Occipital lobe (tissue), 2 donors: ENCODE data around the gene RNASE12. TPM values are rescaled to one million over a fixed set of nuclear protein-coding genes. Genes with fewer than 3 reads are reported as not detected.
"Not testable (repeated sequence)": the region's sequence is repeated elsewhere in the genome, so short reads cannot be mapped to it uniquely, and the experiment has no call there.

Experiments used
- DNase-seq: peaks from one replicate; lab custom pipeline; 2025; lab: John Stamatoyannopoulos, UW
- total RNA-seq: library from RNA; depleted of rRNA; stranded (reverse); fragments of >200 nt; gene quantifications from one replicate; pipeline ENCODE4 v1.2.3, GENCODE V29; 2014

Gene RNASE12, protein sequence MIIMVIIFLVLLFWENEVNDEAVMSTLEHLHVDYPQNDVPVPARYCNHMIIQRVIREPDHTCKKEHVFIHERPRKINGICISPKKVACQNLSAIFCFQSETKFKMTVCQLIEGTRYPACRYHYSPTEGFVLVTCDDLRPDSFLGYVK
- not detected for total RNA-seq

DNA sequence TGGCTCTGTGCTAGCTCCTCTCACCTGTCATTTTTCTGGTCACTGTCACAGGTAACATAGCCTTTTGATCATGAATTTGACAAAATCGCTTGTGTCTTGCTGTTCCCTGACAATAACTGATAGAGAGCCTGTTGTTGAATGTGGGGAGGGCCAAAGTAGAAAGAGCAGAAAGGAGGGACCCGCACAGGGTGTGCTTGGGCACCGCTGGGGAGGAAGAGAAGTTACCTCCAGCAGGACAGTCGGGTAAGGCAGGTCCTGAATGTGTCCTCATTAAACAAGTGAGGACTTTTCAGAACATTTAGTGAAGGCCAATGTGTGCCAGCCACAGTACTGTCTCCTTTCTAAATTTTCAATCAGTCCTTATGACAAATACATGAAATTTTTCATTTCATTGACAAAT, at the start of gene RNASE12:
Gene RNASE12, minus strand, starts transcription at position 142 of the 400 bp plus-strand sequence. CDS start 653 bp downstream, outside the sequence.
- DNase-seq, result no peak

DNA sequence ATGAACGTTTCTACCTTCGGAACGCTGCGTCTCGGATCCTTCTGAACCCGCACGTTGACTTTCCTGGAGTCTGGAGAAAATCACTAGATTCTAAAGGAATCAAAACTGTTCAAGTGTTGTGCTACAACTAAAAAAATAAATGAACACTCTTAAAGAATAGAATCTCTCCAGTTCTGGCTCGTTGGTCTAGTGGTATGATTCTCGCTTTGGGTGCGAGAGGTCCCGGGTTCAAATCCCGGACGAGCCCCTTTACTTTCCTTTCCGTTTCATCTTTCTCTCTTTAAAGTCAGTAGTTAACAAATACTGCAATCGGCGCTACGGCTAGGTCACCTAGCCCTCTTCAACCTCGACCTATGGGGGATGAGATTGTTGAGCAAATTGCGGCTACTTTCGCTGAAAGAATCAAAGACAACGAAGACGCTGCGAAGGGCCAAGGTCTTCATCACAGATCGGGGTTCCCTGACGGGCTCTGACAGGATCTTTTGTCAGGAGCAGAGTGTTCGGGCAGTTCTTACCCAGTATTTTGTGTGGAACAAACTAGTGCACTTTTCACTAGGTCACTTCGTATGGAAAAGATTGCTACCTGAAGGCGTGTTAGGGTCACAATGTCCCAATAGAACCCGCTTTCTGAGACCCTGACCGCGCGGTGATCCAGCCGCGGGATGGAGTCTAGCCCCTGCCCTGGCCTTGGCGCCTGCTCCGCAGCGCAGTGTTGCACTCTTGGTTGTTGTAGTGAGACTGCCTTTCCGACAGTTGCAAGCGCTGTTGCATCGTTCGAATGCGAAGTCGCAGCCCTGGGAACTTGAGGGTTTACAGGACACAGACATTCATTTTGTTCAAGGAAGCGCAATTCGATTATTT, 41.9 kb upstream of the RNASE12 start:
- DNase-seq, result no peak

DNA sequence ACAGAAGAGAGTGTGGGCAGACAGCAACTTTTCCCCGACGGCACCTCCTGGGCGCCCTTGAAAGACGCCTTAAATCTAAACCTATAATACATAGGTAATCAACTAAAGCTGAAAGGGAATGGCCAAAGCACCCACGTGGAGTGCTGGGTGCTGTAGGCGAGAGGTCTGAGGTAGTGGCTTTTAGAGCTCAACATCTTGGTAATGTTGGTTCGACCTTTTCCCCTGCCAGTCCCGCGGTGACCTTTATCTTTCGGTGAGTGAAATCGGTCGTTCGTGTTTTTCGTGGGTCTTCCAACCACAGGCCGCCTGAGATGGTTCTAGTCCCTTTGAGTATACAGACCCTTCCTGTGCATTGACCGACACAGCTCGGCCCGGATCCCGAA, 41.3 kb upstream of the RNASE12 start:
- no peak for DNase-seq

DNA sequence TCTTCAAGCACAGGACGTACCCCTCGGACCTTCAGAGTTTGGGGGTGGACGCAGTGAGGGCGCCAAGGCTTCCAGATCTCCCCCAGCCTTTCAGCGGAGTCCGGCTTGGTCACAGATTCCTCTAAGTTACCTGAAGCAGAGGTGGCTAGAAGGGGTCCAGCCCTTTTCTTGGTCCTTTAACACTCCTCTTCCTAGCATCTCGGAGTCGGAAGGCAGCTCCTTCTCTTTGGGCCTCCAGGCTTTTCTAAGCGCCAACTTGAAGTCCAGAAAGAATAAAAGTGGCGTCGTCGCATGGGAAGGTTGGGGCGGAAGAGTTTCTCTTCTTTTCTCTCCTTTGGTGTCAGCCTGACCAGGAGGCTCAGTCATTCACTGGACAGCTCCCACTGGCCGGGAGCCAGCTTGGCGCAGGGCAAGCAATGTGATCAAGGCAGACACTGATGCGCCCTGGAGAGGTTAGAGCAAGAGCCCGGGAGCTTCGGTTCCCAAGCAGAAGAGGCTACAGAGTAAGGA, 40.8 kb upstream of the RNASE12 start:
- no peak for DNase-seq

DNA sequence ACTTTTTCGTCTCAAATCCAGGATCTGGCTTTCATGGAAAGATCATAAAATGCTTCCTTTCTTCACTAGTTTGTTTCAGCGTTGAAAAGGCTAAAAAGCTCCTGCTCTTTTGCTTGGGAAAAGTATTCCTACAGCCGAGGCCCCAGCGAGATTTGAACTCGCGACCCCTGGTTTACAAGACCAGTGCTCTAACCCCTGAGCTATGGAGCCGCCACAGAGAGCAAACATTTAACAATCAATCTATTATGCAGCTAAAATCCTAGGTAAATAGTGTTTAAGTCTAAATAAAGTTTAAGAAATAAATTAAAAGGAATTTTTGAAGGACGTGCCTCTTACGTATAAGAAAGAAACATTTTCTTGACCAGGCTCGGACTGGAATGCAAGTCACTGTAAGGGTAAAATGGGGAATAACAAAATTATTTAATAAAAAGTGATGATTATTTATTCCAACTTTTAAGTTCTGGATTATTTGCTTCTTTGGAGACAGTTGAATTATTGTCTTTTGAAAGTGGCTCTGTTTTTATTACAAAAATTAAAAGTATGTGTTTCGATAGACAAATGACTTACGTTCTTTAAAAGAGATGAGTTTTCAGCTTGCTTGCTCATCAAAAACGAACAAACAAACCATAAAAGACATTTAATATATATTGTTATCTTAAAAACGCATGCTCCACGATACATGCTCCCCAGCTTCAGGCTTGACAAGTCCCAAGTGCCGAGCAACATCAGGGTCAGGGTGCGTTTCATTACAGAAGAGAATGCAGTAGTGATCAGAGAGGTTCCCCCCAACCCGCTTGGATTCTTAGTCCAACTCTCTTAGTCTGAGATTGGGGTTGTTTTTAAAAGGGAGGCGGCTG, 40.1 kb upstream of the RNASE12 start:
- DNase-seq, result no peak

DNA sequence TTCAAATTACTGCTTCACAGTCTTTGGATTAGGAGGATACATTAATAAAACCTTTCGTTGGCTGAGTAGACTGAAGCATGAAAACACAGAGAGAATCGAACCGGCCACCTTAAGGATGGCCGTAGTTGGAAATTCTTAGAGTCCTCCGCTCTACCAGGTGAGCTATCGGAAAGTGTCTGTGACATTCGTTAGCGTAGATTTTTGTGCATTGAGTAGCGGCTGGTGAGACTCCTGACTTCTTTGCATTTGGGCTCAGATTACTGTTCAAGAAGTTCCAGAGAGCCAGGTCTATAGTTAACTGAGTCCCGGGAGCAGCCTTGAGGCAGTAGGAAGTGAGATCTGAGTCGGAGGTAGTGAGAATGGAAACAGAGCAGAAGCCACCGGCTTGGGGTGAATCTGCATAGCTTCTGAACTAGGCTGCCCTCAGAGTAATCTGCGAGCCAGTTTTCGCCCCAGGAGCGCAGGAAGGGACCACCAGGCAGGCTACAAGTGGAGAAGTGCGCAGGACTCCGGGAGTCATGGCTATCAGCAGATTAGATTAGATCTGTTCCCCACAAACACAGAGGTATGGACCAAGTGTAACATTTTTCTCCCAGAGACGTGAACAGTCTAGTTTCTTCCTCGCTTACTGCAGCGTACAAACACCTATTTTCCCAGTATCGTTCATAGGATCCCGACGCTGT, 39.3 kb upstream of the RNASE12 start:
- no peak for DNase-seq

DNA sequence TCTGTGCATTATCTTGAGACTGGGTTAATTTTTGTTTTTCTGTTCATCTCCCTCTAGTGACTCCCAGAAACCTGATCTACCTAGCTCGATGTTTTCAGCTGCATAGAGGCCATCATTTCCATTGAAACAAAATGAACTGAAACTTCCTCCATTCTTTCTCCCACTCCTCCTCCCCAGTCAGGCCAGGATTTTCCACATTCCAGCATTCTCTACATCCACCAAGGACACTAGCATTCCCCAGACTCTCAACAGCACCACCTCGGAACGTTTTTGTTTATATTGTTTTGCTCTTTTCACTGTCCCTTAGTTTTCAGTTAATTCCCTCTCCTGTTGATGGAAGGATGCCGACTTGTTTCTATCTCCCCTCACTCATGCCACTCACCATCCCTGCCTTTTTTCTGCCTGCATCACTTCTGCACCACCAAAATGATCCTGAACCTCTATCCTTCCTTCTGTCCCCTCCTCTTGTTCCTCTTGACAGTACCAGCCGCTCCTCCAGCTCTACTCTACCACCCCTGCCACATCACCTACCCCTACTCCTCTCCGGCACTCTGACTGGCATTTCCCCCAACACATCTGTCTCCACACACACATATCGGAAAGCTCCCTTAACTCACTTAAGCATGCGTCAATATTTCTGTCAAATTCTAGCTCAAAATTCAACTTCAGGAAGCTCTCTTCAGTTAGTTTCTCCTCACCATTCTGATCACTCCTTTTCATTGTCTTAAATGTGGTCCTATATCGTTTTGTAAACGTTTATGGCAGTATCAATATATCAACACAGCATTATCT, 37.1 kb upstream of the RNASE12 start:
- DNase-seq, result no peak

DNA sequence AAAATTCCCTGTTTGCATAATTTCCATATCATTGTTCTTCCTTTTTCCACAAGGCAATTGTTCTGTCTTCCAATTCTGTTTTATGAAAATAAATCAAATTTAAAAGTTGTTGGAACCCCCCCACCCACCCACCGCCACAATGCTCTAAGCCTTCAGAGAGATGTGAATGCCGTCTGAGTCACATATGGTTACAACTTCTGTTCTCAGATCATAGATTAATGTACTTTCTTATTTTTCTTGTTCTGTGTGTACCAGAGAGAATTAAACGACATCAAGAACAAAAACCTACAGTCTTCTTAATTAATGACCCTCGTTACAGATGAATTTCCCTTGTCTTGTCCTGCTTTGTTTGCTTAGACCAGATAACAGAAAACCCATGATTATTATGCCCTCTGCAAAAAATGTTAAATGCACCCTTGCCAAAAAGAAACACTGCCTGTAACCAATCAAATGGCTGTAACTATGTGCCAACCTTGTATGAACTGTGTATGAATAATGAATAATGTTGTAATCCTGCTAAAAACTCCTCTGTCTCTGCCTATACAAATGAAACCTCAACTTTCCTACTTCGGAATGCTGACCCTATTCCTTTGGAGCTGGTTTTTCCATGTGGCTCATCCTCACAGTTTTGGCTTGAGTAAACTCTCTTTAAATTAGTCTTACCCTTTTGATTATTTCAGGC, 36.3 kb upstream of the RNASE12 start:
- no peak for DNase-seq

DNA sequence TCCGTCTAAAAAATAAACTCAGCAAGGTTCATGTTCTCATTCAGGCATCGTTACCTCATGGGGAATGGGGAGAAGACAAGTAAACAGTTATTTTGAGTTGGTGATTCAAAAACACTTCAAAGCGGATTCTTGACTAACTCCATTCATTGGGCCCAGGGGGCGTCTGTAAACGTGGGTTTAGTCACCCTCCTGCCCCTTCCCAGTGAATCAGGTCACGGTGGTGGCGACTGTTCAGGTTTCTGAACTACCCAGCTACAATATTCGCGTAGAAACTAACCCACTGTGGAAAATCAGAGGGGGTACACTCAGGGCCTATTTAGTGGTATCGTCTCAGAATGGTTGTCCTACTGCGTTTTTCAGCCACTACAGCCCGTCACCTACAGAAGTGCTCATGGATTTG, 35.1 kb upstream of the RNASE12 start:
- DNase-seq, result no peak

DNA sequence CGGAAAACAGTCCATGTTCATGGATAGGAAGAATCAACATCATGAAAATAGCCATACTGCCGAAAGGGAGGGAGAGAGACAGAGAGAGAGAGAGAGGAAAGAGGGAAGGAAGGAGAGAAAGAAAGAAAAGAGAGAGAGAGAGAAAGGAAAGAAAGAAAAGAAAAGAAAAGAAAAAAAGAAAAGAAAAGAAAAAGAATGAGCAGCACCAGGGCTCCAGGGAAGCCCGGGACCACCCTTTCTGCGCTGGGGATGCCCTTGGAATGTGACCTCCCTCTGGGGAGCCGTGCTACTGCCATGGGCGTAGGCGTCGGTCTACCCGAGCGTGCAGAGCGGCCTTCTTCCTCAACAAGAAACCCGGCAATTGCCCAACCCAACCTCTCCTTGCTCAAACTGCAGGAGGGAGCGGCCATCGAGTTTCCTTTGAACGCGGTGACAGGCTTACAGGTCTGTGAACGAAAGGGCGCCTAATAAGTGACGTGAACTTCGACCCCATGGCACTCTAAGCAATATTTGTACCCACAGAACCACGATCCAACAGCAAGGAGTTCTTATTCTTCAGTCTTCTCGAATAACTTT, 33.4 kb upstream of the RNASE12 start:
- DNase-seq, result no peak

DNA sequence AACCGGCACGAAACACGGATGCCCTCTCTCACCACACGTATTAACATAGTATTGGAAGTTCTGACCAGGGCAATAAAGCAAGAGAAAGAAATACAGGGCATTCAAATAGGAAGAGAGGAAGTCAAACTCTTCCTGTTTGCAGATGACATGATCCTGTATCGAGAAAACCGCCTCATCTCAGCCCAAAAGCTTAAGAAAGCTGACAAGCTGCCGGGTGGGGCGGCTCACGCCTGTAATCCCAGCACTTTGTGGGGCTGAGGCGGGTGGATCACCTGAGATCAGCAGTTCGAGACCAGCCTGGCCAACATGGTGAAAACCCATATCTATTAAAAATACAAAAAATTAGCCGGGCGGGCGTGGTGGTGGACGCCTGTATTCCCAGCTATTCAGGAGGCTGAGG, 32.6 kb upstream of the RNASE12 start:
- no peak for DNase-seq

DNA sequence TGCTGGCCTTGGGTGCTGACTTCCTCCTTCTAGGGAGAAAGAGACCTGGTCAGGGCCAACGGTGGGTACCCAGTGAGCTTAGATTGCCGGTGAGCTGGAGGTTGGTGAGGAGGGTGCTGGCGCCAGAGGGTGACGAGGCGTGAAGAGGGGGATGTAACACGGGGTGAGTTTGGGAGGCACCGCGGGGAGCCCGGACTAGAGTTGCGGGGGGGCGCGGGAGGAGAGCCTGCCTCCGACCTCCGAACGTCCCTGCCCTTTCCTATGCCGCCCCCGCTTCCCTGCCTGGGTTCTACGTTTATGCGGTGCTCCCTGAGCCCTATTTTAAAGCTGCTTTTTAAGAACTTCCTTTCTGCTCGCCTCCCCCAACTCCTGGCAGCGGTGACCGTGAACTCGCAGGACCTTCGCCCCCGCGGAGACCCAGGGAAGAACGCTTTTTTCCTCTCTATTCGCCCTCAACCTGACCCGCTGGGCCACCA, 31.7 kb upstream of the RNASE12 start:
- no peak for DNase-seq

DNA sequence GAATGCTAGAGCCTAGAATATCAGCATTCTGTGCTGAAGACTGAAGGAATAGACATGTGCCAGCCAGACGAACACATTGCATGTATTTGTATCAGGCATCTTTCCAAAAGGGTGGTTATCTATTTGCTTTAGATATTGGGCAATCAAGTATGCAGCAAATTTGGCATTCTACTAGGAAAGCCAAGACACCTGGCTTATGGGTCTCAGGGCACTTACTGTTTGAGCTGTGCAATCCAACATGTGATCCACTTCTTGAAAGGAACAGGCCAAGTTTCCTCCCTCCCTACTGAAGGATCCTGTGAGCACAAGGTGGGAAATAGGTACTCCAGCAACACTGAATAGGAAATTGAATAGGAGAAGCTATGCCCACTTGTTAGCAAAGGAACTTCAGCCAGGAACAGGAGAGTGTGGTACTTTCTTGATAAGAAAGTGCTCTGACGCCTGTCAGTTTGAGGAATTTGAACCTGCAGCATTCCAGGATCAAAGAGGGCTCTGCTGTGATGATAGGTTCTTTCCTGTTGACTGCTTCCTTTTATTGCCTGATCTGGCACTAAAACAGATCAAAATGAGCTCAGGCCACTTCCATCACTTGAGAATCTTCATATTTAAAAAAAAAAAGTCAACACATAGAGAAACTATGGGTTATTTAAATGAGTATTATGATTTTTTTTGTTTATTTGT, 29.8 kb upstream of the RNASE12 start:
- no peak for DNase-seq

DNA sequence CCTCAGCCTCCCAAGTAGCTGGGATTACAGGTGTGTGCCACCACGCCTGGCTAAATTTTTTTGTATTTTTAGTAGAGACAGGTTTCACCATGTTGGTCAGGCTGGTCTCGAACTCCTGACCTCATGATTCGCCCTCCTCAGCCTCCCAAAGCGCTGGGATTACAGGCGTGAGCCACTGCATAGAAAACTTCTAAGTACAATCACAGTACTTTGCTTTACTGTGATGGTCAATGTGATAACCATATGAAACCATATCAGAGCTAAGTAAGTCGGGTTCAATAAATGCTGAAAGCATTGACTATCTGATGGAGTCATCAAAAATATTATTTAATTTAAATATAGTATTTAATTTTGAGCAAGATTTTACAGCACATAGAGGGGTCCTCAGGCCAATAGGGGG, 28.5 kb upstream of the RNASE12 start:
- not testable (repeated sequence) for DNase-seq

DNA sequence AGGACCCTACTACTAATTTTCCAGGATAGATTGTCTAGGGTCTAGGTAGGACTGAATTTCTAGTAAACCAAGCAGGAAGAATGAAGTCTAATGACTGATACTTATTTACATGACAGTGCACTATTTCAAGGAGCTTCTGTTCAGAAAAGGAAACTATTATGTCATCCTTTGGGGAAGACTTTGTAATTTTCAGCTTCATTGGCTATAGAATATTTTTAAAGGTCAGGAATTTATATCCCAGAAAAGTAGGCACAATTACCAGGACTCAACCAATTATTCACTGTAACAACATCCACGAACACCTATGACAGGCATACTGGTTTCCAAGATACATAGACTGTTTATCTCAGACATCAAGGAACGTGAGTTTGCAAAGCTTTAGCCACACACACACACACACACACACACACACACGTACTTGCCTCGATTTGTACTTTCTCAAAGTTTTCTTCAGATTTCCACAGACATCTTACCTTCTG, 27.1 kb upstream of the RNASE12 start:
- DNase-seq, result no peak

DNA sequence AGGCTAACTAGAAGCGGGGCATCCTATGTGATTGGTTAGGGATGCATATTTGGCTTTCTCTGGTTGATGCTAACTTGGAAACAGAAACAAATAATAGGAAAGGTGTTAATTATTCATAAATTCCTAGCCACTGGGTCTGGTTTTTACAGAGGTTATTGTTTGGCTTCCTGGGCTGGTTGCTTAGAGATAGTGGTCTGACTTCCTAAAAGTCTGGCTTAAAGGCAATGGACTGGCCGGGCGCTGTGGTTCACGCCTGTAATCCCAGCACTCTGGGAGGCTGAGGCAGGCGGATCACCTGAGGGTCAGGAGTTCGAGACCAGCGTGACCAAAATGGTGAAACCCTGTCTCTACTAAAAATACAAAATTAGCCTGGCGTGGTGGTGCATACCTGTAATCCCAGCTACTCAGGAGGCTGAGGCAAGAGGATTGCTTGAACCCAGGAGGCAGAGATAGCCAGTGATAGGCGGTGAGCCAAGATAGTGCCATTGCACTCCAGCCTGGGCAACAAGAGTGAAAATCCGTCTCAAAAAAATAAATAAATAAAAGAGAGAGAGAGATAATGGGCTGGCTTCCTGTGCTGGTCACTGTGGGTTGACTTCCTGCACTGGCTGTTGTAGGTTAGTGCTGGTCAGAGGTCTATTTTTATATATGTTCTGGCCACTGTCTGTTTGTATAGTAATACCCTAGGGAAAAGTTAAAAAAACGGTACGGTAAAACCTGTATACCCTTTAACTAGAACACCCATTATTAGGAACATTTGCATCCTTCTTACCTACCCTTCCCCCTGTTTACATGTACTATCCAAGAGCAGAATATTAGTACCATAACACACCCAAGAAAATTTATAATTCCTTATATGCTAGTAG, 26.2 kb upstream of the RNASE12 start:
- DNase-seq, result no peak

DNA sequence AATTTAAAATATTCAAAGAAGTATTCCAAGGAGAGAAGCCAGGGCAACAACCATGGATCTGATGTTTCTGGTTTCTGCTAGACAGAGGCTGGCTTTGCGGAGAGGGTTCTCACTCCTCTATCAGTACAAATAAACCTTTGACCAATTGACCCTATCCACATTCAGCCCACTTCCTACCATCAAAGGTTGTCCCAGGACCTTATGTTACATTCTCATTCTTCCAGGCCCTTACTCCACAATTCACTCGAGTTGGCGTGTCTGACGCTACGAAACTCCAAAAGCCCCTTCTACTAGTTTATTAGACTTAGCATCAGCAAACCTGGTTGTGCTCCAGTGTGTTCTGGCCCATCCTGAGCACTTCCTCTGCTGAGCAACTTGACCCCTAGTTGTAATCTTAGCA, 24.8 kb upstream of the RNASE12 start:
- DNase-seq, result no peak
